ENCODE measurements around the gene GPX3.

GPX3 gene

DNA sequence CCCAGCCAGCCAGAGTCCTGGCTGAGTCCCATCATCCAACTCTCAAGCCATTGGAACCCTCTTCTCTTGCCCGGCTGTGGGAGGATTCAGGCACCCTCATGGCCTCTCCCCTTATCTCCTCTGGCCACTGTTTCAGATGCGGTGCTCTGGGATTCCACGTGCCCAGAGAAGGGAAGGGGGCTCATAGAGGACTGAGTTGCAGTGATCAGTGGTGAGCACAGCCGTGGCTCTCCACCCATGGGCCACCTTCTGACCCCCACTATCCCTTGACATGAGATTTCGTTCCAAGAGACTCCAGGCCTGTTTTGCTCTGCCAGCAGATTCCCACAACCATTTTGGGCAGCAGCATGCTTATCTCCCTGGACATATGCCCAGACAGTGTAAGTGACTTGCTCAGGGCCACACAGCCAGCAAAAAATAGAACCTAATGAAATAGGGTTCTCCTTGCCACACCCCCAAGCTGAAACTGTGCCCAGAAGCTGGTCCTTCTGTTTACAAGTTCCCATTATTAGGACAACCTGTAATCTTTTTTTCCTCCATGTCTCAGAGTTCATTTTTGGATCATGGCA lies 2.7 kb downstream of the GPX3 start:
- H3K9me3 ChIP-seq (ENCODE audit: control insufficient read depth, low read length) = no peaks in the 10 kb centered on the region
- H3K4me3 ChIP-seq (ENCODE audit: insufficient read depth, low read depth, low read length) = no peak overlapping the region

DNA sequence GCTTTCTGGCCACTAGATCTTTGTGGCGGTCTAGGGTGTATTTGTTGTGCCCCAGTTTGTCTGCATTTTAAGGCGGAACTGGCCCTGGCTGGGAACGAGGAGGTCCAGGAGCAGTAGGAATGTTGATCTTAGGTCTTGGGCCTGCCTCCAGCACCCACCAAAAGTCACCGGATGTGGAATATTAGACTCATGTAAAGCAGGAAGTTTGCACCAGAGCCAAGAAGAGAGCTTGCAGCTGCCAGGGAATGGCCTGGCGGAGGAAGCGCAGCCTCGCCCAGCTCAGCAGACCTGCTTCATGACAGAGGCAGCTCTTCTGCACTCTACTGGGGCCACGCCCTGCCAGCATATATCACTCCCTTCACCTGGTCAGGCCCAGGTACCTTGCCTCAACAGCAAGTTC lies 3.3 kb downstream of the GPX3 start:
- Histone ChIP-seq H3K27ac (ENCODE audit: insufficient read depth, low read depth, low read length, poor library complexity, severe bottlenecking) (no peak overlapping the region), H3K27me3 (ENCODE audit: control insufficient read depth, insufficient read depth, low read length, poor library complexity, severe bottlenecking) (peaks cover 17% of the 10 kb centered on the region), H3K4me3 (ENCODE audit: insufficient read depth, low read depth, low read length) (no peak overlapping the region), H3K9me3 (ENCODE audit: control insufficient read depth, low read length) (no peaks in the 10 kb centered on the region), H3K4me1 (ENCODE audit: control insufficient read depth, insufficient read depth, low read length) (no peaks in the 10 kb centered on the region), H3K36me3 (ENCODE audit: control insufficient read depth, insufficient read depth, low read length) (no peaks in the 10 kb centered on the region)
- WGBS, 2 experiments = 93 to 97% methylated on average over 8 of the region's 8 CpGs

More for the DNA sequence above, 2.7 kb downstream of the GPX3 start:
- Histone ChIP-seq H3K27me3 (ENCODE audit: control insufficient read depth, insufficient read depth, low read length, poor library complexity, severe bottlenecking) (peaks cover 19% of the 10 kb centered on the region), H3K27ac (ENCODE audit: insufficient read depth, low read depth, low read length, poor library complexity, severe bottlenecking) (no peak overlapping the region), H3K36me3 (ENCODE audit: control insufficient read depth, insufficient read depth, low read length) (no peaks in the 10 kb centered on the region), H3K4me1 (ENCODE audit: control insufficient read depth, insufficient read depth, low read length) (no peaks in the 10 kb centered on the region)
- WGBS, 2 experiments = 88 to 93% methylated on average over 5 of the region's 5 CpGs

DNA sequence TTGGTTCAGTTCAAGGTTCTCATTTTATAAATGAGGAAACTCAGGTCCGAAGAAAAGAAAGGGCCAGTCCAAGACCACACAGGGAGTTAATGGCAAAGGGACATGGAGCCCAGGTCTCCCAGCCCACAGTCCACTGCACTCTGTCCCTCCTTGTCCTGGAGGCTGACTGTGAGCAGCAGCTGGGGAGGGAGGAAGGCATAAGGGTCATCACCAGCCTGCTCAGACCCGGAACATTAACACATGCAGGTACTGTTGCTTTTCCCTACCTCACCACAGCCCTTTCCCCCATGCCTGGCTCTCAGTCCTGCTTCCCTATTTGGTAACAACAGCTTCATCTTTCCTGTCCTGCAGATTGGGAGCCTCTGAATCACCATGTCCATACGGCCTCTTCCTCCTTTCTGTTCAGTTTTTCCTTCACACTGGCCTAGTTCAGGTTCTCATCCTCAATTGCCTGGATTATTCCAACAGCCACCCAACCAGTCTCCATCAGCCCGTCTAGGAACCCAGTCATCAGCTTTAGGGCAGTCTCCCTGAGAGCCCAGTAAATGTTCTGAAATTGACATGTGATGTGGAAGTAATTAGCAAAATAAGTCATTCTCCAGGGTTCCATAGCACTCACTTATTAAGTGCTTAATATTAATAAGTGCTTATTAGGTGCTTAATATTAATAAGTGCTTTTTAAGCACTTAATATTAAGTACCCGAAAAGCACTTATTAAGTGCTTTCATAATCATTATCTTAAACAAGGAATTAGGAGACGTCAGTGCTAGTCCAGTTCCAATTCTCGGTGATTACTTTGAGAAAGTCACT lies 4.3 kb downstream of the GPX3 start:
- Histone ChIP-seq H3K36me3 (ENCODE audit: control insufficient read depth, insufficient read depth, low read length) (no peaks in the 10 kb centered on the region), H3K9me3 (ENCODE audit: control insufficient read depth, low read length) (no peaks in the 10 kb centered on the region), H3K4me1 (ENCODE audit: control insufficient read depth, insufficient read depth, low read length) (no peaks in the 10 kb centered on the region), H3K27ac (ENCODE audit: insufficient read depth, low read depth, low read length, poor library complexity, severe bottlenecking) (no peak overlapping the region), H3K4me3 (ENCODE audit: insufficient read depth, low read depth, low read length) (no peak overlapping the region), H3K27me3 (ENCODE audit: control insufficient read depth, insufficient read depth, low read length, poor library complexity, severe bottlenecking) (peaks cover 13% of the 10 kb centered on the region)
- WGBS, 2 experiments = 91 to 94% methylated on average over 7 of the region's 7 CpGs

DNA sequence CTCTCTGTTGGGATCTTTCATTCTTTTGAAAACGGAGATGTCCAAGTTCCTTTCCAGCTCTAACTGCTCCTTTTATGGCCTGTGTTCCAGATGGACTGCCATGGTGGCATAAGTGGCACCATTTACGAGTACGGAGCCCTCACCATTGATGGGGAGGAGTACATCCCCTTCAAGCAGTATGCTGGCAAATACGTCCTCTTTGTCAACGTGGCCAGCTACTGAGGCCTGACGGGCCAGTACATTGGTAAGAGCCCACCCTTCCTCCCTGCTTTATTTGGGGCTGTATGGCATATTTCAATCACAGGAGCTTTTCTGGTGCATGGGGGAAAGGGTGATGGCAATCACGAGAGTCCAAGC lies 4.8 kb downstream of the GPX3 start:
- Histone ChIP-seq H3K4me1 (ENCODE audit: control insufficient read depth, insufficient read depth, low read length) (no peaks in the 10 kb centered on the region), H3K36me3 (ENCODE audit: control insufficient read depth, insufficient read depth, low read length) (peaks cover 3% of the 10 kb centered on the region), H3K27me3 (ENCODE audit: control insufficient read depth, insufficient read depth, low read length, poor library complexity, severe bottlenecking) (peaks cover 13% of the 10 kb centered on the region), H3K4me3 (ENCODE audit: insufficient read depth, low read depth, low read length) (no peak overlapping the region), H3K27ac (ENCODE audit: insufficient read depth, low read depth, low read length, poor library complexity, severe bottlenecking) (no peak overlapping the region), H3K9me3 (ENCODE audit: control insufficient read depth, low read length) (no peaks in the 10 kb centered on the region)
- WGBS, 2 experiments = 94 to 95% methylated on average over 7 of the region's 7 CpGs

DNA sequence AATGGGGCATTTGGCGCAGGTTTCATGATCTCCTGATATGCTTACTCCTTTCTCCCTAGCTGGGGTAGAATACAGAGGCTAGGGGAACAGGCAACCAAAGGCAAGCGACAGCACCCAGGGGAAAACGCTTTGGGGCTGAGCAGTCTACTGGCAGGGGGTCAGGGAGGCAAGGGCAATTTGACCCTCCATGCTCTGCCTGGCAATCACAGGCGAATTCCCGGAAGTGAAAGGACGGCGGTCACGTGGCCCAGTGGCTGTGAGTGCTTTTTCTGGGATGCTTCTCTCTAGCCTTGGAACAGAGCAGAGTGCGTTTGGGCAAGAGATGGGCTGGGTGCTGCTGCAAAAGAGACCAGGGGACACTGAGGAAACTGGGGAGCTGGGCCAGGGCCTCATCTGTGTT lies 5.7 kb downstream of the GPX3 start:
- H3K4me3 ChIP-seq (ENCODE audit: insufficient read depth, low read depth, low read length) = no peak overlapping the region
- peaks cover 4% of the 10 kb centered on the region for H3K36me3 ChIP-seq (ENCODE audit: control insufficient read depth, insufficient read depth, low read length)
- no peaks in the 10 kb centered on the region for H3K9me3 ChIP-seq (ENCODE audit: control insufficient read depth, low read length)
- no peaks in the 10 kb centered on the region for H3K4me1 ChIP-seq (ENCODE audit: control insufficient read depth, insufficient read depth, low read length)
- 89 to 93% methylated on average over 9 of the region's 9 CpGs for WGBS, 2 experiments
- H3K27me3 ChIP-seq (ENCODE audit: control insufficient read depth, insufficient read depth, low read length, poor library complexity, severe bottlenecking) = peaks cover 7% of the 10 kb centered on the region
- no peak overlapping the region for H3K27ac ChIP-seq (ENCODE audit: insufficient read depth, low read depth, low read length, poor library complexity, severe bottlenecking)

DNA sequence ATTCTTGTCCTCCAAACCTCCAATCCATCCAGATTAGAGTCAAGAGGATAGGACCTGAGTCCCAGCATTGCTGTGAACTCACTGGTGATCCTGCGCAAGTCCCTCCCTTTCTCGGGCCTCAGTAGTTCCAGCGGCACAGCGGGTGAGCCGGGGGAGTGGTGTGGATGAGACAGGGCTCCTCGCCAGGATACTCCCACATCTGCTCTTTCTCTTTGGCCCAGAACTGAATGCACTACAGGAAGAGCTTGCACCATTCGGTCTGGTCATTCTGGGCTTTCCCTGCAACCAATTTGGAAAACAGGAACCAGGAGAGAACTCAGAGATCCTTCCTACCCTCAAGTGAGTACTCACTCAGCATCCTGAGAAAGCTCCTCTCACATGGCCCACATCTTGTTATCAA lies 6.3 kb downstream of the GPX3 start:
- Histone ChIP-seq H3K27me3 (ENCODE audit: control insufficient read depth, insufficient read depth, low read length, poor library complexity, severe bottlenecking) (peaks cover 1% of the 10 kb centered on the region), H3K4me1 (ENCODE audit: control insufficient read depth, insufficient read depth, low read length) (no peaks in the 10 kb centered on the region), H3K4me3 (ENCODE audit: insufficient read depth, low read depth, low read length) (no peak overlapping the region), H3K9me3 (ENCODE audit: control insufficient read depth, low read length) (no peaks in the 10 kb centered on the region), H3K36me3 (ENCODE audit: control insufficient read depth, insufficient read depth, low read length) (peaks cover 4% of the 10 kb centered on the region), H3K27ac (ENCODE audit: insufficient read depth, low read depth, low read length, poor library complexity, severe bottlenecking) (no peak overlapping the region)
- 95% methylated on average over 7 of the region's 7 CpGs for WGBS, 2 experiments

DNA sequence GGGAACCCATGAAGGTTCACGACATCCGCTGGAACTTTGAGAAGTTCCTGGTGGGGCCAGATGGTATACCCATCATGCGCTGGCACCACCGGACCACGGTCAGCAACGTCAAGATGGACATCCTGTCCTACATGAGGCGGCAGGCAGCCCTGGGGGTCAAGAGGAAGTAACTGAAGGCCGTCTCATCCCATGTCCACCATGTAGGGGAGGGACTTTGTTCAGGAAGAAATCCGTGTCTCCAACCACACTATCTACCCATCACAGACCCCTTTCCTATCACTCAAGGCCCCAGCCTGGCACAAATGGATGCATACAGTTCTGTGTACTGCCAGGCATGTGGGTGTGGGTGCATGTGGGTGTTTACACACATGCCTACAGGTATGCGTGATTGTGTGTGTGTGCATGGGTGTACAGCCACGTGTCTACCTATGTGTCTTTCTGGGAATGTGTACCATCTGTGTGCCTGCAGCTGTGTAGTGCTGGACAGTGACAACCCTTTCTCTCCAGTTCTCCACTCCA lies 7.6 kb downstream of the GPX3 start:
- 88 to 92% methylated on average over 9 to 11 of the region's 11 CpGs for WGBS, 2 experiments
- no peak overlapping the region for H3K27ac ChIP-seq (ENCODE audit: insufficient read depth, low read depth, low read length, poor library complexity, severe bottlenecking)
- no peaks in the 10 kb centered on the region for H3K27me3 ChIP-seq (ENCODE audit: control insufficient read depth, insufficient read depth, low read length, poor library complexity, severe bottlenecking)
- peaks cover 4% of the 10 kb centered on the region for H3K36me3 ChIP-seq (ENCODE audit: control insufficient read depth, insufficient read depth, low read length)
- H3K4me1 ChIP-seq (ENCODE audit: control insufficient read depth, insufficient read depth, low read length) = no peaks in the 10 kb centered on the region
- H3K4me3 ChIP-seq (ENCODE audit: insufficient read depth, low read depth, low read length) = no peak overlapping the region
- no peaks in the 10 kb centered on the region for H3K9me3 ChIP-seq (ENCODE audit: control insufficient read depth, low read length)

DNA sequence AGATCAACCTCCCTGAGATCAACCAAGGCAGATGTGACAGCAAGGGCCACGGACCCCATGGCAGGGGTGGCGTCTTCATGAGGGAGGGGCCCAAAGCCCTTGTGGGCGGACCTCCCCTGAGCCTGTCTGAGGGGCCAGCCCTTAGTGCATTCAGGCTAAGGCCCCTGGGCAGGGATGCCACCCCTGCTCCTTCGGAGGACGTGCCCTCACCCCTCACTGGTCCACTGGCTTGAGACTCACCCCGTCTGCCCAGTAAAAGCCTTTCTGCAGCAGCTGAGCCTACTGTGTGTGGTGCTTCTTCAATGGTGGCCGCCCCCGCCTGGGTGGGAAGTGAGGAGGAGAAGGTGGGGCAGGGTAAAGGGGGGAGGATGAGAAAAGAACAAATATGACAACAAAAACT lies 8.3 kb downstream of the GPX3 start:
- Histone ChIP-seq H3K4me3 (ENCODE audit: insufficient read depth, low read depth, low read length) (no peak overlapping the region), H3K4me1 (ENCODE audit: control insufficient read depth, insufficient read depth, low read length) (no peaks in the 10 kb centered on the region), H3K36me3 (ENCODE audit: control insufficient read depth, insufficient read depth, low read length) (peaks cover 4% of the 10 kb centered on the region), H3K27ac (ENCODE audit: insufficient read depth, low read depth, low read length, poor library complexity, severe bottlenecking) (no peak overlapping the region), H3K9me3 (ENCODE audit: control insufficient read depth, low read length) (no peaks in the 10 kb centered on the region), H3K27me3 (ENCODE audit: control insufficient read depth, insufficient read depth, low read length, poor library complexity, severe bottlenecking) (no peaks in the 10 kb centered on the region)
- WGBS, 2 experiments = 94 to 95% methylated on average over 8 of the region's 8 CpGs

DNA sequence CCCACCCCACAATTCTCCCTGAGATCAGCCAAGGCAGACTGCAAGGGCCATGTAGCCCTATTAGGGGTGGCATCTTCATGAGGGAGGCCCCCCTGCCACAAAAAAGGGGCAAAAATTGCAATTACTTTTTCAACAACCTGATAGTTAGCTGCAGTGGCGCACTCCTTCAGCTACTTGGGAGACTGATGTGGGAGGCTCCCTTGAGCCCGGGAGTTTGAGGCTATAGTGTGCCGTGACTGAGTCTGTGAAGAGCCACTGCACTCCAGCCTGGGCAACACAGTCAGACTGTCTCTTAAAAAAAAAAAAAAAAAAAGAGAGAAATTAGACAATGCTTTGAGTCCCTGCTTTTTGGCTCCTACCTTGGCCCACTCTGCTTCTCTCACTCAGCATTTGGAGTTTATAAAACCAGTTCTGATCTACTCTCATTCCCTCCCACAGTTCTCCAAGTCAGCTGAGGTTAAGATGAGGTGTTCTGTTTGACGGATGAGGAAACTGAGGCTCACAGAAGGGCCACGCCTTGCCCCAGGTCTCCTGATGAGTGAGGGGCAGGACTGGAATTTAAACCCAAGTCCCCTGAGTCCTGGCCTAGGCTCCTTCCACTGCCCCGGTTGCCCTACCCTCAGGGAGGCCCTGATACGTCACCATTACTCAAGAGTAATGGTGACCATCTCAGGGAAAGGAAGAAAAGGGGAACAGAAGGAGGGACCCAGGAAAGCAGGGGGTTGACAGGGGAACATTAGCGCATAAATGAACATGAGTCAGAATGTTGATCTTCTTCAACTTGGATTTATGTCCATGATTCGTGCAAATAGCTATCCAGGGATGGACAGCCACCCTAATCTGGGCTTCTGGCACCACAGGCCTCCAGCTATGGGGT lies 9.0 kb downstream of the GPX3 start:
- H3K27ac ChIP-seq (ENCODE audit: insufficient read depth, low read depth, low read length, poor library complexity, severe bottlenecking) = no peak overlapping the region
- H3K27me3 ChIP-seq (ENCODE audit: control insufficient read depth, insufficient read depth, low read length, poor library complexity, severe bottlenecking) = no peaks in the 10 kb centered on the region
- H3K4me1 ChIP-seq (ENCODE audit: control insufficient read depth, insufficient read depth, low read length) = no peaks in the 10 kb centered on the region
- WGBS, 2 experiments = 95% methylated on average over 9 of the region's 9 CpGs
- H3K9me3 ChIP-seq (ENCODE audit: control insufficient read depth, low read length) = no peaks in the 10 kb centered on the region
- peaks cover 4% of the 10 kb centered on the region for H3K36me3 ChIP-seq (ENCODE audit: control insufficient read depth, insufficient read depth, low read length)
- H3K4me3 ChIP-seq (ENCODE audit: insufficient read depth, low read depth, low read length) = no peak overlapping the region

DNA sequence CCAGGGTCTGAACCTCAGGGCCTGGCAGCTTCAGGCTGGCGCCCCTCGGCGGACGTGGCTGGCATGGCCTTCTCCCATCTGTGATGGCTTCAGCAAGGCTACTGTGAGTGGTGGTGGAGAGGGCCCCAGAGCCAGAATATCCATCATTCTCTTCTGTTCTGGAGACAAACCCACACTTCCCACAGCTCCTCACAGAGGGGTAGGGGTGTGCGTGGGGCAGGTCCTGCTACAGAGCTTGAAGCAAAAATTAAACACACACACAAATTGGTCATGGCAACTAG lies 9.6 kb downstream of the GPX3 start:
- Histone ChIP-seq H3K4me1 (ENCODE audit: control insufficient read depth, insufficient read depth, low read length) (no peaks in the 10 kb centered on the region), H3K36me3 (ENCODE audit: control insufficient read depth, insufficient read depth, low read length) (peaks cover 4% of the 10 kb centered on the region), H3K9me3 (ENCODE audit: control insufficient read depth, low read length) (no peaks in the 10 kb centered on the region), H3K27ac (ENCODE audit: insufficient read depth, low read depth, low read length, poor library complexity, severe bottlenecking) (no peak overlapping the region), H3K27me3 (ENCODE audit: control insufficient read depth, insufficient read depth, low read length, poor library complexity, severe bottlenecking) (no peaks in the 10 kb centered on the region), H3K4me3 (ENCODE audit: insufficient read depth, low read depth, low read length) (no peak overlapping the region)
- WGBS, 2 experiments = 90 to 94% methylated on average over 5 of the region's 5 CpGs
